Keratinocyte (primary cell): ENCODE results near the gene SLC15A4. TPM values are rescaled to one million over a fixed set of nuclear protein-coding genes. Genes with fewer than 3 reads are reported as not detected.
"Not testable (repeated sequence)": the region's sequence is repeated elsewhere in the genome, so short reads cannot be mapped to it uniquely, and the experiment has no call there.

ENCODE experiments used
- DNase-seq: peaks from one replicate; pipeline ENCODE4 v3.0.0-alpha.2; 2011; ENCODE audit warnings: low read depth, missing footprints, low spot score
- FAIRE-seq: peaks from 2 replicates; lab custom pipeline; 2011; peaks lifted over from hg19 to GRCh38; lab: Jason Lieb, UNC
- H2AFZ ChIP-seq: 2 replicates; pipeline ENCODE4 v1.6.0; 2012; ENCODE audit warnings: low read length, control low read depth, inconsistent platforms; ENCODE audit not compliant: control insufficient read depth
- H3K27ac ChIP-seq: 2 replicates; pipeline ENCODE4 v1.5.1; 2011; ENCODE audit warnings: low read length; ENCODE audit not compliant: control insufficient read depth, insufficient read depth
- H3K27me3 ChIP-seq: 3 replicates; pipeline ENCODE4 v1.6.0; 2011; ENCODE audit warnings: low read length; ENCODE audit not compliant: control insufficient read depth, insufficient read depth; ENCODE audit errors: extremely low read depth
- H3K36me3 ChIP-seq, 2 experiments: 2 replicates in 1 of 2; 3 replicates in 1 of 2; pipeline ENCODE4 v1.5.1; 2011; ENCODE audit warnings: low read length in 2 of 2, mild to moderate bottlenecking in 1 of 2; ENCODE audit not compliant: control insufficient read depth in 2 of 2, insufficient read depth in 2 of 2; ENCODE audit errors: extremely low read depth in 1 of 2
- H3K4me1 ChIP-seq: 3 replicates; pipeline ENCODE4 v1.5.1; 2011; ENCODE audit warnings: low read length; ENCODE audit not compliant: control insufficient read depth, insufficient read depth; ENCODE audit errors: extremely low read depth
- H3K4me2 ChIP-seq: 3 replicates; pipeline ENCODE4 v1.6.0; 2011; ENCODE audit warnings: low read depth, low read length; ENCODE audit not compliant: control insufficient read depth, insufficient read depth; ENCODE audit errors: extremely low read depth
- H3K4me3 ChIP-seq, 3 experiments: fragments of 200-600 bp in 1 of 3; sonication (generic) in 1 of 3; 2 replicates in 2 of 3; 3 replicates in 1 of 3; pipeline ENCODE4 v1.5.1; 2011 to 2016; ENCODE audit warnings: low read length in 3 of 3, mild to moderate bottlenecking in 3 of 3, control low read depth in 2 of 3, inconsistent platforms in 1 of 3, low read depth in 1 of 3, mixed read lengths in 1 of 3, mixed run types in 1 of 3, moderate library complexity in 1 of 3; ENCODE audit not compliant: control insufficient read depth in 2 of 3, insufficient read depth in 2 of 3; ENCODE audit errors: extremely low read depth in 1 of 3
- H3K79me2 ChIP-seq: 2 replicates; pipeline ENCODE4 v1.6.0; 2012; ENCODE audit warnings: low read length; ENCODE audit not compliant: control insufficient read depth, insufficient read depth
- H3K9ac ChIP-seq: 3 replicates; pipeline ENCODE4 v1.6.0; 2011; ENCODE audit warnings: low read length; ENCODE audit not compliant: control insufficient read depth, insufficient read depth; ENCODE audit errors: extremely low read depth
- H3K9me1 ChIP-seq: 3 replicates; pipeline ENCODE4 v1.6.0; 2011; ENCODE audit warnings: low read length; ENCODE audit not compliant: control insufficient read depth, insufficient read depth; ENCODE audit errors: extremely low read depth
- H3K9me3 ChIP-seq: 2 replicates; pipeline ENCODE4 v1.5.1; 2012; ENCODE audit warnings: low read depth, low read length; ENCODE audit not compliant: control insufficient read depth
- H4K20me1 ChIP-seq: 3 replicates; pipeline ENCODE4 v1.6.0; 2011; ENCODE audit warnings: low read length; ENCODE audit not compliant: control insufficient read depth, insufficient read depth; ENCODE audit errors: extremely low read depth
- CTCF ChIP-seq, 3 experiments: IDR thresholded peaks in 1 of 3; conservative IDR thresholded peaks in 1 of 3; optimal IDR thresholded peaks in 1 of 3; 2 replicates in 2 of 3; 3 replicates in 1 of 3; pipeline versions ENCODE3 to v1.5.1; 2011; ENCODE audit warnings: low read length in 3 of 3, mild to moderate bottlenecking in 3 of 3, moderate library complexity in 2 of 3, control low read depth in 1 of 3, inconsistent platforms in 1 of 3; ENCODE audit not compliant: insufficient read depth in 2 of 3; ENCODE audit errors: extremely low read depth in 1 of 3
- EZH2 ChIP-seq: IDR thresholded peaks from one replicate; pipeline ENCODE4 v1.6.1; 2012; ENCODE audit warnings: inconsistent platforms, mild to moderate bottlenecking, low read length, moderate library complexity
- dilution Hi-C: fragments of 300-500 bp; cut with MboI; formaldehyde crosslinking; loops from one replicate; pipeline ENCODE4 v1.7.0; 2020; ENCODE audit warnings: low sequenced_read_pairs; ENCODE audit not compliant: extremely low pct_ligation_motif_present
- polyA plus RNA-seq, 5 experiments: library from polyadenylated mRNA; depleted of rRNA in 3 of 5; stranded (reverse) in 3 of 5; stranded (forward) in 1 of 5; unstranded in 1 of 5; fragments of >200 nt; gene quantifications; 1 replicate in 1 of 5; 2 replicates in 3 of 5; 3 replicates in 1 of 5; pipeline versions ENCODE4 v1.2.1 to v1.2.3, GENCODE V29; 2011 to 2012; ENCODE audit warnings: missing spikeins in 2 of 5, low read depth in 1 of 5, low replicate concordance in 1 of 5

The SLC15A4 gene
- polyA plus RNA-seq, 1 donor (not counting 4 experiments of a cell fraction or from before 2014, with no cell fraction given): 39.3 TPM

- DNase-seq (no peak), FAIRE-seq (no peak)
- no peak overlapping the region for H3K4me2 ChIP-seq
- no peaks in the 10 kb centered on the region for H3K79me2 ChIP-seq
- TF ChIP-seq CTCF (optimal IDR thresholded peaks at IDR 0.05 in 1 of 3, IDR thresholded peaks at IDR 0.05 in 1 of 3, conservative IDR thresholded peaks at IDR 0.05 in 1 of 3; ENCODE audit: extremely low read depth in 1 of 3, insufficient read depth in 2 of 3, low read length in 3 of 3): no peak
- no peak for TF ChIP-seq EZH2
- no peak overlapping the region for H3K4me3 ChIP-seq
- H3K9ac ChIP-seq: no peak overlapping the region
- H3K4me1 ChIP-seq: no peaks in the 10 kb centered on the region
- H4K20me1 ChIP-seq: no peaks in the 10 kb centered on the region
- peaks cover 15% of the 10 kb centered on the region for H3K27me3 ChIP-seq
- dilution Hi-C loops: no loop called here
- H2AFZ ChIP-seq: no peak overlapping the region
- no peaks in the 10 kb centered on the region for H3K36me3 ChIP-seq
- no peaks in the 10 kb centered on the region for H3K9me1 ChIP-seq
- no peaks in the 10 kb centered on the region for H3K9me3 ChIP-seq
- no peak overlapping the region for H3K27ac ChIP-seq
Observed at GRCh38 chr12:128850400-128850799, 26.6 kb upstream of the SLC15A4 start.

- dilution Hi-C loops, H3K9ac ChIP-seq, H3K27ac ChIP-seq, H2AFZ ChIP-seq, H3K79me2 ChIP-seq, H3K4me3 ChIP-seq, H4K20me1 ChIP-seq, H3K9me1 ChIP-seq, H3K4me1 ChIP-seq, FAIRE-seq, H3K9me3 ChIP-seq, H3K4me2 ChIP-seq, H3K36me3 ChIP-seq, DNase-seq: not testable (repeated sequence)
- peaks cover 15% of the 10 kb centered on the region for H3K27me3 ChIP-seq
Observed at GRCh38 chr12:128849806-128850205, 26.0 kb upstream of the SLC15A4 start.

- Histone ChIP-seq H2AFZ (no peak overlapping the region), H3K9me3 (no peaks in the 10 kb centered on the region), H3K4me1 (no peaks in the 10 kb centered on the region), H3K9ac (no peak overlapping the region), H3K79me2 (no peaks in the 10 kb centered on the region), H3K27ac (no peak overlapping the region), H3K4me2 (no peak overlapping the region), H3K27me3 (peaks cover 9% of the 10 kb centered on the region), H4K20me1 (no peaks in the 10 kb centered on the region), H3K9me1 (no peaks in the 10 kb centered on the region), H3K4me3 (no peak overlapping the region), H3K36me3 (no peaks in the 10 kb centered on the region)
- DNase-seq (no peak), FAIRE-seq (no peak)
- dilution Hi-C loops: no loop called here
- TF ChIP-seq EZH2 (no peak), CTCF (optimal IDR thresholded peaks at IDR 0.05 in 1 of 3, IDR thresholded peaks at IDR 0.05 in 1 of 3, conservative IDR thresholded peaks at IDR 0.05 in 1 of 3; ENCODE audit: extremely low read depth in 1 of 3, insufficient read depth in 2 of 3, low read length in 3 of 3) (no peak)
Observed at GRCh38 chr12:128848371-128848770, 24.6 kb upstream of the SLC15A4 start.

- H3K9ac ChIP-seq, H3K9me1 ChIP-seq, dilution Hi-C loops, H3K4me3 ChIP-seq, H3K9me3 ChIP-seq, H4K20me1 ChIP-seq, H2AFZ ChIP-seq, DNase-seq, H3K27ac ChIP-seq, FAIRE-seq, H3K79me2 ChIP-seq, H3K27me3 ChIP-seq, H3K36me3 ChIP-seq, H3K4me2 ChIP-seq, H3K4me1 ChIP-seq: not testable (repeated sequence)
Observed at GRCh38 chr12:128846671-128847070, 22.9 kb upstream of the SLC15A4 start.
